ENCODE data around the gene ALKBH5.
A peak's percentile ranks its signal among the peaks of the same experiment; 100 is the strongest.

ALKBH5 gene

GRCh38 chr17:18183334-18184142 is at the start of gene ALKBH5:
ALKBH5 (plus strand) TSS chr17:18183828; CDS start chr17:18184244, 416 bp downstream.
- peak; percentile 97 for DNase-seq

GRCh38 chr17:18136357-18136756 is 47.3 kb upstream of the ALKBH5 start:
- no peak for DNase-seq

GRCh38 chr17:18138065-18138749 is 45.4 kb upstream of the ALKBH5 start:
- no peak for DNase-seq

- no peak for DNase-seq
Observed at GRCh38 chr17:18139092-18139491, 44.5 kb upstream of the ALKBH5 start.

GRCh38 chr17:18139498-18139897 is 44.1 kb upstream of the ALKBH5 start:
- DNase-seq, result no peak

GRCh38 chr17:18139949-18140348 is 43.7 kb upstream of the ALKBH5 start:
- no peak for DNase-seq

GRCh38 chr17:18140648-18141047 is 43.0 kb upstream of the ALKBH5 start:
- DNase-seq, result no peak

GRCh38 chr17:18141210-18141803 is 42.3 kb upstream of the ALKBH5 start:
- peak in 1 of 2 experiments; percentile 37 for DNase-seq

- no peak for DNase-seq
Observed at GRCh38 chr17:18142417-18142816, 41.2 kb upstream of the ALKBH5 start.

- DNase-seq, result peak in 1 of 2 experiments; percentile 16
Observed at GRCh38 chr17:18143044-18143936, 40.3 kb upstream of the ALKBH5 start.

- DNase-seq, result no peak
Observed at GRCh38 chr17:18144261-18144660, 39.4 kb upstream of the ALKBH5 start.

- DNase-seq, result no peak
Observed at GRCh38 chr17:18144855-18145254, 38.8 kb upstream of the ALKBH5 start.

- DNase-seq, result no peak
Observed at GRCh38 chr17:18145811-18146210, 37.8 kb upstream of the ALKBH5 start.

GRCh38 chr17:18146259-18146658 is 37.4 kb upstream of the ALKBH5 start:
- no peak for DNase-seq

GRCh38 chr17:18146980-18147379 is 36.6 kb upstream of the ALKBH5 start:
- DNase-seq, result no peak

GRCh38 chr17:18148586-18148985 is 35.0 kb upstream of the ALKBH5 start:
- no peak for DNase-seq

GRCh38 chr17:18151290-18151689 is 32.3 kb upstream of the ALKBH5 start:
- DNase-seq, result no peak

- no peak for DNase-seq
Observed at GRCh38 chr17:18155179-18155578, 28.4 kb upstream of the ALKBH5 start.

GRCh38 chr17:18156171-18156975 is 27.3 kb upstream of the ALKBH5 start:
- DNase-seq, result no peak

GRCh38 chr17:18156976-18157280 is 26.7 kb upstream of the ALKBH5 start:
- no peak for DNase-seq

- no peak for DNase-seq
Observed at GRCh38 chr17:18157354-18157985, 26.2 kb upstream of the ALKBH5 start.
